Nephron progenitor cell (in vitro differentiated cells): ENCODE results near the gene CCT3.

Experiments used
- DNase-seq: peaks from one replicate; pipeline ENCODE4 v3.0.0; 2021
- H3K27ac Mint-ChIP-seq: 2 replicates; pipeline ENCODE4 v1.8.0; 2021; ENCODE audit warnings: mild to moderate bottlenecking, moderate library complexity, mixed read lengths
- H3K27me3 Mint-ChIP-seq: 2 replicates; pipeline ENCODE4 v1.8.0; 2021; ENCODE audit warnings: mild to moderate bottlenecking, low read depth, mixed read lengths; ENCODE audit not compliant: poor library complexity
- H3K36me3 Mint-ChIP-seq: 2 replicates; pipeline ENCODE4 v1.8.0; 2021; ENCODE audit warnings: low read depth, mixed read lengths
- H3K4me1 Mint-ChIP-seq: 2 replicates; pipeline ENCODE4 v1.8.0; 2021; ENCODE audit warnings: mixed read lengths
- H3K4me3 Mint-ChIP-seq: 2 replicates; pipeline ENCODE4 v1.8.0; 2021; ENCODE audit warnings: mild to moderate bottlenecking, moderate library complexity, mixed read lengths
- H3K9me3 Mint-ChIP-seq: 2 replicates; pipeline ENCODE4 v1.8.0; 2021; ENCODE audit warnings: mild to moderate bottlenecking, moderate library complexity, mixed read lengths
- TF ChIP-seq, protein P1 (sequence below): fragments of 200-600 bp; sonication (generic); IDR thresholded peaks from 2 replicates; pipeline ENCODE4 v1.5.0; 2021; ENCODE audit warnings: antibody characterized with exemption

CCT3 gene

GRCh38 chr1:156276966-156277381 is 61.1 kb downstream of the CCT3 start:
- no peak for DNase-seq
- H3K36me3 Mint-ChIP-seq, result peaks cover 65% of the 10 kb centered on the region
- TF ChIP-seq, protein P1, sequence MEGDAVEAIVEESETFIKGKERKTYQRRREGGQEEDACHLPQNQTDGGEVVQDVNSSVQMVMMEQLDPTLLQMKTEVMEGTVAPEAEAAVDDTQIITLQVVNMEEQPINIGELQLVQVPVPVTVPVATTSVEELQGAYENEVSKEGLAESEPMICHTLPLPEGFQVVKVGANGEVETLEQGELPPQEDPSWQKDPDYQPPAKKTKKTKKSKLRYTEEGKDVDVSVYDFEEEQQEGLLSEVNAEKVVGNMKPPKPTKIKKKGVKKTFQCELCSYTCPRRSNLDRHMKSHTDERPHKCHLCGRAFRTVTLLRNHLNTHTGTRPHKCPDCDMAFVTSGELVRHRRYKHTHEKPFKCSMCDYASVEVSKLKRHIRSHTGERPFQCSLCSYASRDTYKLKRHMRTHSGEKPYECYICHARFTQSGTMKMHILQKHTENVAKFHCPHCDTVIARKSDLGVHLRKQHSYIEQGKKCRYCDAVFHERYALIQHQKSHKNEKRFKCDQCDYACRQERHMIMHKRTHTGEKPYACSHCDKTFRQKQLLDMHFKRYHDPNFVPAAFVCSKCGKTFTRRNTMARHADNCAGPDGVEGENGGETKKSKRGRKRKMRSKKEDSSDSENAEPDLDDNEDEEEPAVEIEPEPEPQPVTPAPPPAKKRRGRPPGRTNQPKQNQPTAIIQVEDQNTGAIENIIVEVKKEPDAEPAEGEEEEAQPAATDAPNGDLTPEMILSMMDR, result no peak
- H3K9me3 Mint-ChIP-seq, result no peaks in the 10 kb centered on the region
- H3K4me3 Mint-ChIP-seq, result no peak overlapping the region
- no peaks in the 10 kb centered on the region for H3K27me3 Mint-ChIP-seq
- H3K27ac Mint-ChIP-seq, result no peak overlapping the region
- peaks cover 22% of the 10 kb centered on the region for H3K4me1 Mint-ChIP-seq

DNA sequence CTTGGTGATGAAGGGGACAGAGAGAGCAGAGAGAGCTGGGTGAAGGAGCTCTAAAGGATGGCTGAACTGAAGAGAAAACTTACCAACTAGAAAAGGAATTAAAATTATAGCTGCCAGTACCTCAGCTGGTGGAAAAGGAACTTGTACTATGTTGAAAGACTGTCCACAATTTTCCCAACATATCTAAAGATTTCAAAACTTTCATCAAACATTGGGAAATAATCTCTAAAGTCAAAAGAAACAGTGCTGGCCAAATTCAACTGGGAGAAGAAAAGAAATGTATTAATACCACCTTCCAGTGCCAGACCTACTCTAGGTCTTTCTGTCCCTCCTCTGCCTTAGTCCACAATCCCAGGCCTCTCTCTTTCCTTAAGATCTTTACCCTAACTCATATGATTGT is 61.6 kb downstream of the CCT3 start:
- Mint-ChIP-seq H3K4me1 (peaks cover 17% of the 10 kb centered on the region), H3K27ac (no peak overlapping the region), H3K9me3 (no peaks in the 10 kb centered on the region), H3K4me3 (no peak overlapping the region), H3K36me3 (peaks cover 69% of the 10 kb centered on the region), H3K27me3 (no peaks in the 10 kb centered on the region)
- TF ChIP-seq, protein P1, result no peak
- DNase-seq, result no peak

- Mint-ChIP-seq H3K9me3 (no peaks in the 10 kb centered on the region), H3K27ac (peak overlapping the region; percentile 87), H3K36me3 (peaks cover 80% of the 10 kb centered on the region), H3K4me1 (no peaks in the 10 kb centered on the region), H3K27me3 (no peaks in the 10 kb centered on the region), H3K4me3 (no peak overlapping the region)
- no peak for DNase-seq
- TF ChIP-seq, protein P1, result no peak
Measured at GRCh38 chr1:156270314-156270713, 67.8 kb downstream of the CCT3 start.

- Mint-ChIP-seq H3K27ac (no peak overlapping the region), H3K27me3 (no peaks in the 10 kb centered on the region), H3K4me3 (no peak overlapping the region), H3K4me1 (no peaks in the 10 kb centered on the region), H3K36me3 (peaks cover 80% of the 10 kb centered on the region), H3K9me3 (no peaks in the 10 kb centered on the region)
- TF ChIP-seq, protein P1, result no peak
- no peak for DNase-seq
Measured at GRCh38 chr1:156268336-156268735, 69.8 kb downstream of the CCT3 start.

- Mint-ChIP-seq H3K36me3 (peaks cover 76% of the 10 kb centered on the region), H3K4me3 (no peak overlapping the region), H3K27ac (no peak overlapping the region), H3K9me3 (no peaks in the 10 kb centered on the region), H3K4me1 (no peaks in the 10 kb centered on the region), H3K27me3 (no peaks in the 10 kb centered on the region)
- TF ChIP-seq, protein P1, result no peak
- DNase-seq, result no peak
Measured at GRCh38 chr1:156266051-156266450, 72.0 kb downstream of the CCT3 start.

- DNase-seq, result no peak
- peaks cover 86% of the 10 kb centered on the region for H3K36me3 Mint-ChIP-seq
- no peaks in the 10 kb centered on the region for H3K27me3 Mint-ChIP-seq
- H3K9me3 Mint-ChIP-seq, result no peaks in the 10 kb centered on the region
- H3K4me3 Mint-ChIP-seq, result no peak overlapping the region
- H3K27ac Mint-ChIP-seq, result peak overlapping the region; percentile 17
- TF ChIP-seq, protein P1, result no peak
- no peaks in the 10 kb centered on the region for H3K4me1 Mint-ChIP-seq
Measured at GRCh38 chr1:156263288-156263655, 74.8 kb downstream of the CCT3 start.
